HUDEP-2 (cell line): ENCODE data around the gene WDR38.

Experiments
- DNase-seq, 76 experiments: peaks; one replicate each; lab custom pipeline; 2025; ENCODE audit not compliant: unreplicated experiment in 76 of 76; lab: John Stamatoyannopoulos, UW

WDR38 gene

DNA sequence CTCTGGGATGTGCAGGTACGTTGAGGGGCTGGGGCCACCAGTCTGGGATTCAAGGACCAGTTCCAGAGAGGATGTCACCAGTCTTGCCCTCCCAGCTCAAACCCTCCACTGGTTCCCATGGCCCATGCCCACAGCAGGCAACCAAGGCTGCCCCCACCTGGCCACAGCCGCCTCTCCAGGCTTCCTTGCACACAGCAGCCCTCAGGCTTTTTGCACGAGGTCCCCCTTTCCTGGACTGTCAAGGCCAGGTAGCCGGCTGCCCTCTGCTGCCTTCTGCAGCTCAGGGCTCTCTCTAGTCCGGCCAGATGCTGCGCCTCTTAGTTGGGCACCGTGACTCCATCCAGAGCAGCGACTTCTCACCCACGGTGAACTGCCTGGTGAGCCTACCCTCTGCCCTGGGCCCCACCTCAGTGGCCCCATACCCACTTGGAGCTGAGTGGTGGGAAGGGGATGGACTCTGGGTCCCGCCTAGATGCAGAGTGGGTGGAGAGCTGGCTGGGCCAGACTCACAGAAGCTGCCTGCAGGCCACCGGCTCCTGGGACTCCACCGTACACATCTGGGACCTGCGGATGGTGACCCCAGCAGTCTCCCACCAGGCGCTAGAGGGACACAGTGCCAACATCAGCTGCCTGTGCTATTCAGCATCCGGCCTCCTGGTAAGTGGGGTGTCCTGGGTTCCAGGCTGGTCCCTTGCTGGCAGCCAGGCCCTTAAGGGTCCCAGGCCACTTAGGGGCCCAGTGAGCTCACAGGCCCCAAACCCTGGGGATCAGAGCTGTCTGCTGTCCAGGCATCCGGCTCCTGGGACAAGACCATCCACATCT, 2.9 kb downstream of the WDR38 start:
- peak in 32 of 76 experiments; percentile 5 to 49 (median 29) for DNase-seq

DNA sequence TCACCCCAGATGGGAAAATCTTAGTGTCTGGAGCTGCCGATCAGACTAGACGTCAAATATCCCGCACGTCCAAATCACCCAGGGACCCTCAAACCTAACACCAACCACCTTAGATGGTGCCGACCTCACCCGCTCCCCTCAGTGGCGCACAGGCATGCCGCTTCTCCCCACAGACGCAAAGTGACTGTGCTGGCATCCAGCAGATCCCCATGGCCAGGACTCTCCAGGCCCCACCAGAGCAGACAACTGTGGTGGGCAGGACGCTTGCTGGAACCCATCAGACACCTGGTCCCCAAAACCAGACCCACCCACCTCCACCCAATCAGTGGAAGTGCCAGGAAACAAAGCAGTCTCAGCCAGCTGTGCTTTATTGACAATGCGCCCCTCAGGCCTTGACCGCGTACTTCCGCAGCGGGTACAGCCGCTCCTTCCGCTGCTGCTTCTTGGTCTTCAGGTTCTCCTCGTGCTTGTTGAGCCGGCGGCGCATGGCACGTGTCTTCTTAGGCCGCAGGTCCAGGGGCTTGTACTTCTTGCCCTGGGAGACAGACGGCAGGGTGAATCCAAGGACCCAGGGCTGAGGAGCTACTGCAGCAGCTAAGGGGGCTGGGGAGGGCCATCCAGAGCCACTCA, 4.4 kb downstream of the WDR38 start:
- DNase-seq = no peak

DNA sequence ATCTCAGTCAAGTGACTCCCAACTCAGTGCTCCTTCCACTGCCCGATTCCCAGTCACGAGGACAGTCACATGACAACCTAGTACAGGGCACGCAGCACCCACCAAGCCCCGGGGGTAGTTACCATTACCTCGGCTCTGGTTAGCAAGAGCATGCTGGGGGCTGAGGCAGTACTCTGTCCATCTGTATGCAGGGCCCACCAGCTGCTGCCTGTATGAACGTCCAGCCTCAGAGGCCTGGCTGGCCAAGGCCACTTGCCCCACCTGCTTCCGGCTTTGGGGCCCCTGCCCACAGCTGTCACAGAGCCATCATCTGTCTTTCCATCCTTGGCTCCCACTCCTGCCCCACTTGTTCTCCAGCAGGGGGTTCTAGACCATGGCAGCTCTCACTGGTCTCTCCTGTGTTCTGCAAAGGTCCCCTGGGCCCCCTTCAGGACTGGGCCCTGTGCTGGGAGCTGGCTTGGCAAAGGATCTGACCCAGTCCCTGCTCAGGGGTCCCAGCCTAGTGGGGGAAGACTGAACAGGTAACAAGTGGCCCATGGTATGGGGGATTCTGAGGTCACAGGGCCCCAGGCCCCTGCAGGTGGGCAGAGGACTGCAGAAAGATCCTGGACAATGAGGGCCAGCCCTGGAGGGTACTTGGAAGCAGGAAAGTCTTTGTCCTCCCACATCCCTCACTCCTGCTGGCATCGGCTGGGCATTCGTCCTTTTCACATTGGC, 5.2 kb downstream of the WDR38 start:
- DNase-seq = no peak

DNA sequence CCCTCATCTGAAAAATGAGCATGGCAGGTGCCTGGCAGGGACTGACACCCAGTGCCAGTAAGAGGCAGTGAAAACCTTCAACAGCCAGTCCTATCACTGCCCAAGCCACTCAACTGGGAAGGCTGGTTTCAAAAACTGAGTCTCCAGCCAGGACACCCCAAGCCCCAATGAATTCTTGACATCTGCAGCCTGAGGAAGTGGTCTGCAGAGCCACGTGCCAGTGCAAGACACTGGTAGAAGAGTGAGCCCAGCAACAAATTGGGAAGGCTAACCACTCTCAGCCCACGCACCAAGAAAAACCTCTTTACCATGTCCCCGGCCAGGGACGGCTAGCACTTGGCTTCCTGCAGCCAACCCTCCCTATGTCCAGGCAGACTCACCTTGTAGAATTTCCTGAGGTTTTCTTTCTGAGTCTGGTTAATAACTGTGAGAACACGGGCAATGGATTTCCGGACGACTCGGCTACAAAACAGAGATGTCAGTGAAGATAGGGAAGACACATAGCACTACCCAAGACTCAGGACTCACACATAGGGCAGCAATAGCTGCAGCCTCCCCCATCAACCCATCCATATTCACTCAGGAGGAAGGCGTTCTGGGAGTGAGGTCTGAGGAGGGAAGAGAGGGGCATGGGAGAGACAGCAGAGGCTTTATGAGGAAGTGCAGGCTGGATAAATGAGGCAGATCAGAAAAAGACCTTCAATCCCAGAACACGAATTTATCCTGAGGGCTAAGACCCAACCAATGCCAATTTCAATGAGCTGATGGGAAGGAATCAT, 6.7 kb downstream of the WDR38 start:
- no peak for DNase-seq

DNA sequence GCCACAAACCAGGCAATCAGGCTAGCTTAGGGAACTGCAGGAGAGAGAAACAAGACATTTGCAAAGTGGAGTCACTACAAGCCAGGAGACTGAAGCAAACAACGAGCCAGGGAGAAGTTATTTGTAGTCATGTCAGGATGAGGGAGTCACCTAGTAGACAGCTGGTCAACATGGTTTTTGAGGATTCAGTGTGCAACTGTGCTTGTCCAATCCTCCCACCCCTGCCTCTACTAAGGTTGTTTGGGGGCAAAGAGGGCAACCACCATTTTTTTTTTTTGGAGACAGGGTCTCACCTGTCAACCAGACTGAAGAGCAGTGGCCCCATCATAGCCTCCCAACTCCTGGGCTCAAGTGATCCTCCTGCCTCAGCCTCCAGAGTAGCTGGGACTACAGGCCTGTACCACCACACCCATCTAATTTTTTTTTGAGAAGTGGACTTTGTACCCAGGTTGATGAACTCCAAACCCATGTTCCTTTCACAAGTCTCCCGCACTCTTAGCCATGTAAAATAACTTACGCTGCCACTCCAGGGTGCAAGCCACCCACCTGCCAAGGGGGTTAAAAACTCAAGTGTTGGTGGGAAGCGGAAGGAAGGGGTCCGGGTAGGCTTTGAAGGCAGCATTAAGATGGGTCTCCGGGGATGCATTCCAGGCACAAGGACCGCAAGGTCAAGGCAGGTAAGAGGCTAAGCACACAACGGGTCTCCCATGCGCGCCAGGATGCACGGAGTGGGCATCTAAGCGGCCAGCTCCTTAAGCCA, 7.5 kb downstream of the WDR38 start:
- DNase-seq = no peak

DNA sequence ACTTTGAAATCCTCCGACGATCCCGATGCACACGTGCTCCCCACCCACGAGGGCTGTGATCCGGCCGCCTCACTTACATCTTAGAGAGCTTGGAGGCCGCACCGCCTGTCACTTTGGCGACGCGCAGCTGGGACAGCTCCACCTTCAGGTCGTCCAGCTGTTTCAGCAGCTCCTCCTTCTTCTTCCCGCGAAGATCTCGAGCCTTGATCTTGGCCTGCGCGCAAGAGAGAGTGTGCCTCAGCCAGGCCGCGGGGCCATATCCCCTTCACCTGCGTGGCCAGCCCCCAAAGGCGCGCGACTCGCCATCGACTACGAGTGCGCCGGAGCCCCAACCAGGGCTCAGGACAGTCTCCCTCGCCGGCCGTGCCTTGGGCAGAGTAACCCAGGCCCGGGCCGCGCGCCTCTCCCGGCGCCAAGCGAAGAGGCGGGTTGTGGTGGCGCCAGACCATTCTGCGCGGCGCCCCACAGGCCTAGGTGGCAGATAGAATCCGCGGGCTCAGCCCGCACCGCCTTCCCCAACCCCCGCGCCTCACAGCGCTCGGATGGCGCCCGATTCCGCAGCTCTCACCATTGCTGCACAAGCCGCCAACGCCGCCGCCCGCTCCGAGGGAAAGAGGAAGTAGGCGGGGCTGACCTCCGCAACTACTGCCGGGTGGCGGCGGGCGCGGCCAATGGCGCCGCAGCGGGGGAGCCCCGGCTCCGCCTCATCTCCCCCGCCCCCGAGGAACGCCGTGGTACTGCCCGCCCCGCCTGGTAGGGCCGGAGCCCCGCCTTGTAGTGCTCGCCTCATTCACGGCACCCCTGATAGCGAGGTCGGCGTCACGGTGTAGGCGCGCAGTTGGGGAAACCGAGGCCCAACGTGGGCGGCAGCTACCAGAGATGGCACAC, 8.3 kb downstream of the WDR38 start, which contains the start of the genes ARPC5L and RPL35:
Gene ARPC5L (plus strand): TSS at position 789 of the 888 bp plus-strand sequence. CDS start 7,161 bp downstream, outside the sequence.
Gene RPL35 (minus strand): TSS at position 616 of the 888 bp plus-strand sequence. CDS start 45 bp downstream, at position 571.
- DNase-seq = peak; percentile 32 to 95 (median 89)

DNA sequence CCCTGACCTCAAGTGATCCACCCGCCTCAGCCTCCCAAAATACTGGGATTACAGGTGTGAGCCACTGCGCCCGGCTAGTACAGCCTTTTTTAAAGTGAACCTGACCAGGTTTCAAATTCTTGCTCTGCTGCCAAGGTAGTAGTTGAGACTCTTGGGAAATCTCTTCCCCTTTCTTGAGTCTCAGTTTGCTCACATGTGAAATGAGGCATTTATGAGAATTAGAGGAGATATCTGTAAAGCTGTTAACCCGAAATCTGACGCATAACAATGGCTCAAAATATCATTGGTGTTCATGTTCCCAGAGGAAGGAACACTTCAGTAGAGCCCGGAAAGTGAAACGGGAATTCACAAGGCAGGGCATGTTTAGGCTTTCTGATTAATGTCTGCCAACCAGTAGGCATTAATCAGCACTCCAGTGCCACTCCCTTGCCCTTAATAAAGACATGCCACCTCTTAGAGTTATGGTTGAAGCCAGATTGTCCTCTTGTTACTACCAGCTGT, 10.2 kb downstream of the WDR38 start:
- DNase-seq = no peak

DNA sequence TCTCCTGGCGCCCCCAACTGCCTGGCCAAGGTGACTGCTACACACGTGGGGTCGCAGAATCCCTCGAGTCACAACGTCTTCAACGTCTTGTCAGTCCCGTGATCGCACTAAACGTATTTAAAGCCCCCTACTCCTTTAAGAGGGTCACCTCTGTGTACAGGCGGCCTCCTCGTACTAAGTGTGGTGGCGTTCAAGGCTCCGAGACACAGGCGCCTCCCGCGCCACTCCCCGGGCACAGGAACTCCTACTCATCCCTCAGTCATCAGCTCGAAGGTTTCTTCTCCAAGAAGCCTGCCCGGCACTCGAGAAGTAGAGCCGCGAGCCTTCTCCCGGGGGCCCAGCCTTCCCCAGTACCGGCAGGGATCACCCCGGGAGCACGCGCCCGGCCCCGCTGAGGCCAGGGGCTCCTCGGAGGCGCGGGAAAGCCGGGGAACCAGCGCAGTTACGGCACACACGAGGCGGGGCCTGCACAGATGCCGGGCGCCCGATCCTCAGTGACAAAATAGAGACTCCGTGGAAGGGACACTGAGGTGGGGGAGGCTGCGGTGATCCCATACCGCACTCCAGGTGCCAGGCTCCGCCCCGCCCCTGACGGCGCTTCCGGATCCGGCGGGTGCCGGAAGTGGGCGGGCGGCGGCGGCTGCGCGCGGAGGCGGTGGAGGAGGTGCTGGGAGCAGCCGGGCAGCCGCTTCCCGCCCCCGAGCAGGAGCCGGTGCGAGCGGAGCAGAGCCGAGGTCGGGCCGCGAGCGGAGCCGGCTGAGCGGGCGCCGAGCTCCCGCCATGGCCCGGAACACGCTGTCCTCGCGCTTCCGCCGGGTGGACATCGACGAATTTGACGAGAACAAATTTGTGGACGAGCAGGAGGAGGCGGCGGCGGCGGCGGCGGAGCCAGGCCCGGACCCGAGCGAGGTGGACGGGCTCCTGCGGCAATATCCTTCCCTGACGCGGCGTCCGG, 15.5 kb downstream of the WDR38 start:
- DNase-seq = peak in 73 of 76 experiments; percentile 14 to 91 (median 76)

DNA sequence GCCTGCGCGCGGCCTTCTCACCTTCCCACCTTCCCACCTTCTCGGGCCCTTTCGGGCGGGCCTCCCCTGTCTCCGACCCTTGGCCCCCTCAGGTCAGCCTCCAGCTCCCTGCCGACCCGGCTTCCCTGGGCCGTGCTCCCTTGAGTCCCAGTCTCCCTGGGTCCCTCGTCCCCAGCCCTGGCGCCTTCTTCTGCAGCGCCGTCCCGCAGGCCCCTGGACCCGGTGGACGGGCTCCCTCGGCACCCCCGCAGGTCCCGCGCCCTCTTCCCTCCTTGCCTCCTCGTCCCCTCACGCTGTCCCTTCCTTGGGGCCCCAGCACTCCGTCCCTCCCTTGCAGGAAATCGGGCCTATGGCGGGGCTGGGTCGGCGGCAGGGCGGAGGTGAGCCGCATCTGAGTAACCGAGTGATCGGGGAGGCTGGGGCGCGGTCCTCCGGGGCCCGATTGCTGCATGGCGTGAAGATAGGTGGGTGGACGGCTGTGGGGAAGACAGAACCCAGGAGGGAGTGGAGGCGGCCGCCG, 16.3 kb downstream of the WDR38 start:
- peak in 23 of 76 experiments; percentile 11 to 39 (median 25) for DNase-seq

DNA sequence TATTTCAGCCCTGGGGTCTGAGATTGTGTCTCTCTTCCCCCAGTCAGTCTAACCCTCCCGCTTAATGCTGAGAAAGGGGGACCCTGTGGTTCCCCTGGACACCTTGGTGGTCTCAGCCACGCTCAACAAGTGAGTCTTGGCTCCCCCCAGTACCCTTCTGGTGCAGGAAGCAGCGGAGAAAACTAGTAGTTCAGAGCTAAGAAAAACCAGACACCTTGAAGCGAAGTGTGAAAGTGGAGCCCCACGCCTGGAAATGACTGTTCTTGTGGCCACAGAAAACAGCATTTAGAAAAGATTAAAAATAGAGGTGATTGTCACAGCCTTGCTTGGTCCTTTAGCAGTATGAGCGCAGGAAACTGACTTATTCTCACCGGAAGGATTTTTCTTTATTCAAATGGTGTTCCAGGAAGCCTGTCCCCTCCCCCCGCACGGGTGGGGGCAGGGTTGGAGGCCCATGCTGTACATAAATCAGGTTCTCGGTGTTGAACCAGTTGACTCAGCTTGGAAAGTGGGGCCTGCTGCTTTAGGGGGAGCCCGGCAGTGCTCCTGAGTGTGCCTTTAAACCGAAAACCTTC, 16.8 kb downstream of the WDR38 start:
- DNase-seq = peak in 31 of 76 experiments; percentile 7 to 48 (median 21)

DNA sequence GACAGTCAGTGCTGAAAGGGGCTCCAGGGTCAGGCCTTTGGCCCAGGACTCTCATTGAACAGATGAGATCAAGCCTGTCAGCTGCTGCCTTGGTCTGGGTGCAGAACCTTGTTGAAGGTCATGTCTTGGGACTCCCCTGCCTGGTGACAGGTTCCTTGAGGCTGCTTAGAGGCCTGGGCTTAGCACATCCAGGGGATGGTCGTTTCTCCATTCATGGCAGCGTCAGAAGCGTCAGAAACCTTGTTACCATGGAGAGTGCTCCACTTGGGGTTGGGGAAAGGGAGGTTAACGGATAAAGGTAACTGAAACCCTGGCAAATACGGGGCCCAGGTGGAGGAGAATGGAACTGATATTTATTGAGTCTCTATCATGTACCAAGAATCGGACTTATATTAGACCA, 17.5 kb downstream of the WDR38 start:
- DNase-seq = peak in 1 of 76 experiments; percentile 10

DNA sequence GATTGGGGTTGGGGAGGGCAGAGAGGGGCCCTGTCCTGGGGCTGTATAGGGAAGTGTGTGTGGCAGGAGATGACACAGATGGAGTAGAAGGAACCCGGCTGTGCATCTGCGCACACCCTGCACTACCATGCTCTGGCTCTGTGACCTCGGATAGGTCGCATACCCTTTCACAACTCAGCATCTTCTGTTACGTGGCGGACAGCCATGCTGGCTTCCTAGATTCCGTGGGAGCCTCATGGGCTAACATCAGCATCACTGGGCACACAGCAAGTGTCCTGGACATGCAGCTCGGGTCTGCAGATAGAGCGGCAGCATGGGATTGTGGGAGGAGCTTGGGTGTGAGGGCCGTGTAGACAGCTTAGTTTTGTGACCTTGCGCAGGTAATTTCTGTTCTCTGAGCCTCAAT, 17.9 kb downstream of the WDR38 start:
- DNase-seq = no peak

DNA sequence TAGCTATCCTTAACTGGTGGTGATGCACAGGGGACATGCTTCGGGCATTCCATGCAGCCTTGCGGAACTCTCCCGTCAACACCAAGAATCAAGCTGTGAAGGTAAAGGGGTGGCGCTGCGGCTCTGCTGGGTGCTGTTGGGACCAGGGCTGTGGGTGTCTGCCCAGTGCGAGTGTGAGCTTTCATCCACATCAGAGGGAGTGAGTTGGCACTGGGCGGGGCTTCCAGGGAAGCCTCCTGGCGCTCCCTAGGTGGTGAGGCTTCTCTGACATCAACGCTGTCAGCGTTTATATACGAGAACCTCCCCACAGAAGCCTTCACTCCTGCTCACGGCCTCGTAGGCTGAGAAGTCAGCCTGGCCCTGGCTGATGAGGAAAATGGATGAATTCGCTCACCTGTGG, 20.4 kb downstream of the WDR38 start:
- DNase-seq = no peak

DNA sequence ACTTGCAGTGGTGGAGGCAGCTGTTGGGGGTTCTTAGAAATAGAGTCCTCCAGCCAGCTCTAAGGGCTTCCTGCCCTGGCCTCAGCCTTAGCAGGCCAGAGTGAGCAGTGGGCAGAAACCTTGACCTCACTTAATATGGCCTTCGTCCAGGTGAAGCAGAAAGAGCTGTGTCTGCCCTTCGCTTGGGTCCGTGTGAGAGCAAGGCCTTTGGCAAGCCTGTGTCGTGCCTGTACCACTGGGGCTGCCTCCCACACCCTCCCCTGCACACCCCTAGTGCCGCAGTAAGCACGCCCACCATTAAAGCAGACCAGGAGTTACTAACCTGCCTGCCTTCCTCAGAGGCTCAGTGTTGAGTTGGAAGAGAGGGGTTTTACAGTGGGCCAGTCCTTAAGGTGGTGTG, 22.2 kb downstream of the WDR38 start:
- DNase-seq = no peak

DNA sequence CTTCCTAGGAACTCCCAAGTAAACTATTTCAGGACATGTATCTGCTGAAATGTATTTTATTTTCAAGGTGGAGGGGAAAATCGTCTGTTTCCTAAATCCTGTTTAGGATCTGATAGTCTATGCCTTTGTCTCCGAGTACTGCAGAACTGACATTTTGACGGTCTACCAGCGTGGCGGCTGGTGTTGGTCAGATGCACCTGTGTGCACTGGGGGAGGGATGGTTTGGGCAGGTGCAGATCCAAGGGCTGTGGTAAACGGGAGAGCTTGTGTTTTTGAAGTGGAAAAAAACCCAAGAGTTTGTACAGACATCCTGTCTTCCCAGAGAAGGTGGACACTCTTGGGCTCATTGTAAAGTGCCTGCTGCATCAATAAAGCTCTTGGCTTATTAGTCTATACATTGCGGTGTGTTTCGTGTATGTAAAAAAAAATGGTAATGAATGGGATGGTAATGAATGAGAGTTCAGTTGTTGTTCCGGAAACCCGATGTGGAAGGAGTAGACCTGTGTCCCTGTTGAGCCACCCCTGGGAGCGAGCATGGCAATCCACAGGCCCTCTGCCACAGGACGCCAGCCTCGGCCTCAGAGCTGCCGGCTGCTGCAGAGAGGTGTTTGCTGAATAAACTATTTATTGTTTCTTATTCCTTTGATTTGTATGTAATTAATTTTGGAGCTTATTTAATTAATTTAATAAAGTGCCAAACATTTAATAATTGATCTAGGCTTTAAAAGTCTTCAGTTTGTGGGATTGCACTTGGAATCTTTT, 23.9 kb downstream of the WDR38 start:
- DNase-seq = no peak

DNA sequence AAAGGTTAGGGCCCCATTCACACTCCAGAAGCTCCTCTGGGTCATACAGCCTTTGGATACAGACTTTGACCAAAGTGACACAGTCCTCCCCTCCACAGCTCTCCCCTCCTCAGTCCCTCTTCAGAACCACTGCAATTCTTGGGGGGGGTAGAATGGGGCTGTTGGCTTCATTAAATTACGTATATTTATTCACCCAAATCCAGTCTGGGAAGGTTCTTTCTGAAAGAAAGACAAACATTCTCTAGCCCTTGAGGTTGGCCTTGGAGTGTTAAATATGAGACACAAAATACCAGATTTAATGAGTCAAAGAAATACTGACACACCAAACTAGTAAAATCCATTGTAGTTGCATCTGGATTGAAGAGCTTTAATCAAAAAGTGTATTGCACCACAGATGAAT, 24.8 kb downstream of the WDR38 start:
- no peak for DNase-seq
